Omental fat pad (tissue), 4 donors: ENCODE data around the gene SOCS7. TPM values are rescaled to one million over a fixed set of nuclear protein-coding genes. Genes with fewer than 3 reads are reported as not detected.

ENCODE experiments used
- ATAC-seq: fragments of 150-250 bp; one replicate; pipeline ENCODE4 v1.9.1; 2016; ENCODE audit warnings: mild to moderate bottlenecking, moderate library complexity; ENCODE audit not compliant: low FRiP score
- DNase-seq: peaks from one replicate; pipeline ENCODE4 v3.0.0-alpha.2; 2019; ENCODE audit warnings: low spot score
- CTCF ChIP-seq, 3 donors: fragments of 450-650 bp; IDR thresholded peaks; one replicate each; pipeline ENCODE4 v1.5.1; 2016 to 2017; ENCODE audit warnings: antibody characterized with exemption in 3 of 3, mild to moderate bottlenecking in 3 of 3, moderate library complexity in 2 of 3
- total RNA-seq, 4 donors: library from RNA; depleted of rRNA; stranded (reverse); fragments of >200 nt; gene quantifications; one replicate each; pipeline ENCODE4 v1.1.0, GENCODE V29; 2016

Gene SOCS7
- total RNA-seq, 4 donors from 2014 or later = 10.2 to 17.7 (median 12.9) TPM

GRCh38 chr17:38361694-38362465 lies 10.2 kb downstream of the SOCS7 start:
- no peak for DNase-seq
- no peak for ATAC-seq
- TF ChIP-seq CTCF (IDR thresholded peaks at IDR 0.05) = no peak

GRCh38 chr17:38363016-38363415 lies 11.4 kb downstream of the SOCS7 start:
- TF ChIP-seq CTCF (IDR thresholded peaks at IDR 0.05) = no peak
- DNase-seq = no peak
- no peak for ATAC-seq

- ATAC-seq (no peak), DNase-seq (no peak)
- no peak for TF ChIP-seq CTCF (IDR thresholded peaks at IDR 0.05)
Measured at GRCh38 chr17:38364741-38365140, 13.1 kb downstream of the SOCS7 start.

- ATAC-seq (no peak), DNase-seq (no peak)
- no peak for TF ChIP-seq CTCF (IDR thresholded peaks at IDR 0.05)
Measured at GRCh38 chr17:38369124-38369886, 17.7 kb downstream of the SOCS7 start.

- no peak for TF ChIP-seq CTCF (IDR thresholded peaks at IDR 0.05)
- no peak for DNase-seq
- no peak for ATAC-seq
Measured at GRCh38 chr17:38379448-38379847, 27.8 kb downstream of the SOCS7 start.

- ATAC-seq (no peak), DNase-seq (no peak)
- TF ChIP-seq CTCF (IDR thresholded peaks at IDR 0.05) = no peak
Measured at GRCh38 chr17:38395090-38395489, 43.4 kb downstream of the SOCS7 start.
